HG03159 (cell line): ENCODE data around the gene MOV10L1.
"Not testable (repeated sequence)": the region's sequence is repeated elsewhere in the genome, so short reads cannot be mapped to it uniquely, and the experiment has no call there.

Source experiments
- ATAC-seq: cut with Tn5 transposase; IDR thresholded peaks from one replicate; pipeline ENCODE4 v1.9.1; 2021; ENCODE audit warnings: mild to moderate bottlenecking, moderate library complexity; ENCODE audit not compliant: unreplicated experiment

Gene MOV10L1

DNA sequence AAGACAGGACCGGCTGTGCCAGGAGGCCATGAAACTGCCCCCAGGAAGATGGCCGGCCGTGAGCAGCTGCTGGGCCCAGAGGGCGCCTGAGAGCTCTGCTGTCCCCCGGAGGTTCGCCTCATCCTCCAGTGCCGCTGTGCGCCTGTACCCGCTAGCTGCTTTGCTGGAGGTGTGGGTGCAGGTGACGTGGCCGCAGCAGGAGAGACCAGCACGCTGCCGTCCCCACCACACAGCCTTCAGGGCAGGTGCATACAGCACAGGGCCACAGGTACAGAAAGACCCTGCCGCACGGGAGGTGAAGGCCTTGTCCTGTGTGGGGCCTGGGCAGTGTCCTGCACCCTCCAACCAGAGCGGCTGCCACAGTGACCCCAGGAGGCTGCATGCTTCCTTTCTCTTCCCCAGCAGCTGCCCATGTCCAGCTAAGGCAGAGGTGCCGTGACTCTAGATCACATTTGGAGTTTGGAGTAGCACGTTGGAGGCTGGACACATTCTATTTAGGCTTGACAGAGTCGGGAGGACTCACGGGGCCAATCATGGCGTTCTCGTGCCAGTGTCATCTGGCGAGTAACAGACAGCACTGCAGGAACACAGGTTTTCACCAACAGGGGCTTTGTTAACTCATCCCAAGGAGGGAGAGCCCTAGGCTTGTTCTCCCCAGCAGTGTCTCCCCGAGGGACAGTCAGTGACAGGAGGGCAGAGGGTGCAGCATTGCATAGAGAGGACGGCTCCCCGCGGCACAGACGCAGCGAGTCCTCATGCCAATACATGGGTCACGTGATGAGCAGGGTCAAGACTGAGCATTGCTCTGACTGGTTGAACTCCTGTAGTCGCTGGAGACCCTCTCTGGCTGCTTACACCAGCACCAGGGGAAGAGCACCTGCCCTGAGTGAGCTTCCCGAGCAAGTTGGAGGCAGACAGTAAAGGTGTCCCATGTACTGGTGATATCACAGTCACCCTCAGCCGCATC is 62.0 kb downstream of the MOV10L1 start:
- ATAC-seq: no peak

DNA sequence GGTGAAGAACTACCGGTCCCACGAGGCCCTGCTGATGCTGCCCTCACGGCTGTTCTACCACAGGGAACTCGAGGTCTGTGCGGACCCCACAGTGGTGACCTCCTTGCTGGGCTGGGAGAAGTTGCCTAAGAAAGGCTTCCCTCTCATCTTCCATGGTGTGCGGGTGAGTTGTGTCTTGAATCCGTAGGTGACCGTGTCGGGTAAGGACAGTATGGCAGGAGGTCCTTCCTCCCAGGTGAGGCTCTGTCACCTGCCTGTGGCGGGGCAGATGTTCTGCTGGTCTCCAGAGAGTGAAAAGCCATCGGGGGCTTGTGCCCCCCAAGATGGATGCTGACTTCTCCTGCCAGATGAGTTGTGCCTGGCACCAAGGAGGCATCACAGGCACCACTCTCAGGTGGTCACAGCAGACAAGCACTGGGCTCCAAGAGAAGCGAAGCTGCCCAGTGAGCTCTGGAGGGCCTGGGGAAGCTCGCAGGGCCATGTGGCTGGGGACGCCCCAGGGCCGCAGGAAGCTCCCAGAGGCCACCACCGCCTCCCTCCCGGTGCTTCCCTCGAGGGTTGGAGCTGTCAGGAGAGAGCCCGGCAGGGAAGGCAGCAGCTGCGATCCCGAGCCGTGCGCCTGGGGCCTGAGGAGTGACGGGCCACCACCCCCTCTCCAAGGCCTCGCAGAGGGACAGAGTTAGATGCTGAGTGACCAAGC is 63.4 kb downstream of the MOV10L1 start:
- no peak for ATAC-seq

DNA sequence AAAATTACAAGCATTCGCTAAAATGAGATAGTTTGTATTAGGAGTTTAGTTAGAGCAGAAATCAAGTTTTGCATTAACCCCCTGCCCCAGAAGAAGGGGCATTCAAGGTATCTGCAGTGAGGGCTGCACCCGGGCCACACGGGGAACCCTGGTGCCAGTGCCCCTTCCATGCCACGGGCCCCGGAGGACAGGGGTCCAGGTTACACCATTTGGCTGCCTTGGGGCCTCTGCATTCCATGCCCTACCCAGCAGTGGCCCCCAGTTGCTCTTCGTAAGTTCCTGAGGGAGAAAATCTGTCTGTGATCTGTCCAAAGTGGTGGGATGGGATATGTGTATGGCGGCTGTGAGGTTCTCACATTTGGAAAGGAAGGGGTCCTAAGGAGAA is 63.9 kb downstream of the MOV10L1 start:
- no peak for ATAC-seq

DNA sequence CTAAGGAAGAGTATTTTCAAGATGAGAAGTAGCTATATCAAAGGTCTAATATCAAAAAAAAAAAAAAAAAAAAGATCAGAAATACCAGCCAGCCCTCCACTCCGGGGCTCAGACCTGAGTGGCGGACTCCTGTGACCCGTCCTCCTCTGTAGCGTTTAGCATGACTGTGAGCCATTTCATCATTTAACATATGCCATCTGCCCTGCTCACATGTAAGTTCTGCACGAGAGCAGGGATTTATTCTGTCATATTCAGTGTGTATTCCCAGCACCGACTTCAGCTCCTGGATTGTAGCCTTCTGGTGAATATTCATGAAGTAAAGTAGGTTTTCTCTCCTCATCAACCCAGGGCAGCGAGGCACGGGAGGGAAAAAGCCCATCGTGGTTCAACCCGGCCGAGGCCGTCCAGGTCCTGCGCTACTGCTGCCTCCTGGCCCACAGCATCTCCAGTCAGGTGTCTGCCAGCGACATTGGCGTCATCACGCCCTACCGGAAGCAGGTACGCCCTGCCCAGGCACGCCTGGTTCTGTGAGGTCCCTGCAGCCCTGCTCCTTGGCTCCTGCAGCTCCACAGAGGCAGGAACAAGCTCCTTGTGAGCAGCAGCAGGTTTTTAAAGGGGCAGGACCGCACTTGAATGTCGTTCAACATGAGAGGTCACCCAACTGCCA is 68.0 kb downstream of the MOV10L1 start:
- ATAC-seq: no peak

DNA sequence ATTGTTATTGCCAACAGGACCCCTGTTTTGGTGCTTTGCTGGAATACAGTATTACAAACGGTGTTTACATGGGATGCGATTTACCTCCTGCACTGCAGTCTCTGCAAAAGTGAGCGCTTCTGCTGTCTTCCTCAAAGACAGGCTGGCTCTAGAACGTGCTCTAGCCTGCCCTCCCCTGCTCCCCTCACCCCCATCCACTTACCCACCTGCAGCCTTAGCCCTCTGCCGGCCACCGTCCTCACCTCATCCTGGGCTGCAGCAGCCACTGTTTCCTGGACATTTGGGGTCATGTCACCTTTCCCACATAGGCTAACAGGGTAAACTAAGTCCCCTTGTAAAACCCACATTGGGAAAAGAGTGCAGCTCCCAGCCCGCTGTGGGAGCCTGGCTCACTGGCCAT is 71.1 kb downstream of the MOV10L1 start:
- no peak for ATAC-seq

- no peak for ATAC-seq
Measured at GRCh38 chr22:50161508-50162390, 71.9 kb downstream of the MOV10L1 start.

- ATAC-seq: no peak
Measured at GRCh38 chr22:50162391-50162956, 72.7 kb downstream of the MOV10L1 start.

DNA sequence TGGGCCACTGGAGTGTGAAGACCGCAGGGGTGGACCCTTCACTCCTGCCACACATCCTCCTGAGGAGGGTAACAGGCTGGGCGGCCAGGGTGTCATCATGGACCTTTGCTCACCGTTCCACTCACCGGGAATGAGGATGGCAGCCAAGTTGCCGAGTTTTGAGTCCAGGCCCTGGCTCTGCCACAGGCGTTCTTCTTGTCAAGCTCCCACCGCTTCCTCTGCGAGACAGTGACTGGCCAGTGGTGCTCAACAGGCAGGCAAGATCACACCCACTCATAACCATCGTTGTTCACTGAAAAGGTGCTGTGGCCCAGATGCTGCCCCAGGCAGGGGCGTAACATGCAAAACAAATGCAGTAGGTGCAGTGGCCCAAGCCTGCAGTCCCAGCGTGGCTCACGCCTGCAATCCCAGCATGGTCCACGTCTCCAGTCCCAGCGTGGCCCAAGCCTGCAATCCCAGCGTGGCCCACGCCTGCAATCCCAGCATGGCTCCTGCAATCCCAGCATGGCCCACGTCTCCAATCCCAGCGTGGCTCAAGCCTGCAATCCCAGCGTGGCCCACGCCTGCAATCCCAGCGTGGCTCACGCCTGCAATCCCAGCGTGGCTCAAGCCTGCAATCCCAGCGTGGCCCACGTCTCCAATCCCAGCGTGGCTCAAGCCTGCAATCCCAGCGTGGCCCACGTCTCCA is 75.8 kb downstream of the MOV10L1 start:
- ATAC-seq: no peak

DNA sequence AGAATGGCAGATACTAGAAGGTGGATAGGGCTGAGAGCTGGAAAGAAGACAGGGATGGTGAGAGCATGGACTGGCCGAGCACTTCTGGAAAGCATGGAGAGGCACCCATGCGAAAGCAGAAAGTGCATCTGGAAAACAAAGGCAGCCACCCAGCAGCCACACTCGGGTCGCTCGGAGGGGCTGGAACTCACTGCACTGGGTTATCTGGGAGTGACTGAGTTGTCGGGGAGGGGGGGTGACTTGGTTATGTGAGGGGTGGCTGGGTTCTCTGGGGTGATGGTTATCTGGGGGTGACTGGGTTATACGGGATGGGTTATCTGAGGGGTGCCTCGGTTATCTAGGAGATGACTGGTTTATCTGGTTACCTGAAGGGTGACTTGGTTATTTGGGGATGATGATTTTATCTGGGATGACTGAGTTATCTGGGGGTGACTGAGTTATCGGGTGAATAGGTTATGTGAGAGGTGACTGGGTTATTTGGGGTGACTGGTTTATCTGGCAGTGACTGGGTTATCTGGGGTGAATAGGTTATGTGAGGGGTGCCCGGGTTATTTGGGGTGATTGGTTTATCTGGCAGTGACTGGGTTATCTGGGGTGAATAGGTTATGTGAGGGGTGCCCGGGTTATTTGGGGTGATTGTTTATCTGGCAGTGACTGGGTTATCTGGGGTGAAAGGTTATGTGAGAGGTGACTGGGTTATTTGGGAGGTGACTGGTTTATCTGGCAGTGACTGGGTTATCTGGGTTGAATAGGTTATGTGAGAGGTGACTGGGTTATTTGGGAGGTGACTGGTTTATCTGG is 78.1 kb downstream of the MOV10L1 start:
- ATAC-seq: no peak

- ATAC-seq: not testable (repeated sequence)
Measured at GRCh38 chr22:50168490-50169180, 78.8 kb downstream of the MOV10L1 start.

DNA sequence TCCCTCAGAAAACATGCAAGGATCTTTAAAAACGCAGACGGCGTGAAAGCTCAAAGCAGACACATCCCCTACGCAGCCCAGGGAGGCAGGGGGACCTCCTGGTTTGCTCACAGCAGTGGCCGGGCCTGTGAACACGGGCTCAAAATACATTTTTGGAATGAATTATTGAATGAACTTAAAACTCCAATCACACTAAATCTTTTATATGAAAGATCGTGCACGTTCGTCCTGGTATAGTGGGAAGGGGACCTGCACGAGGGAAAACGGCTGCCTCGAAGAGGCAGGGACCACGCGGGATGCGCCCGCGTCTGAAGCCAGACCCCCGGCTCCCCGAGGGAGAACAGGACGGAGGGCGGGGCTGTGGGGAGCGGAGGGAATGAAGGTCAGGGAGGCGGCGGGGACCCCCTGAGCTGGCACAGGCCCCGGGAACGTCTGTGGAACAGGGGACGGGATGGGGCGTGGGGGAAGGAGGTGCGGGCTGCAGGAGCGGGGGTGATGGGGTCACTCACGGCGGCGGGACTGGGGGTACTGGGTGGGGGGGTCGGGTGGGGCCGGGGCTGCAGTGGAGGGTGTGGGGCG is 79.5 kb downstream of the MOV10L1 start:
- ATAC-seq: no peak

DNA sequence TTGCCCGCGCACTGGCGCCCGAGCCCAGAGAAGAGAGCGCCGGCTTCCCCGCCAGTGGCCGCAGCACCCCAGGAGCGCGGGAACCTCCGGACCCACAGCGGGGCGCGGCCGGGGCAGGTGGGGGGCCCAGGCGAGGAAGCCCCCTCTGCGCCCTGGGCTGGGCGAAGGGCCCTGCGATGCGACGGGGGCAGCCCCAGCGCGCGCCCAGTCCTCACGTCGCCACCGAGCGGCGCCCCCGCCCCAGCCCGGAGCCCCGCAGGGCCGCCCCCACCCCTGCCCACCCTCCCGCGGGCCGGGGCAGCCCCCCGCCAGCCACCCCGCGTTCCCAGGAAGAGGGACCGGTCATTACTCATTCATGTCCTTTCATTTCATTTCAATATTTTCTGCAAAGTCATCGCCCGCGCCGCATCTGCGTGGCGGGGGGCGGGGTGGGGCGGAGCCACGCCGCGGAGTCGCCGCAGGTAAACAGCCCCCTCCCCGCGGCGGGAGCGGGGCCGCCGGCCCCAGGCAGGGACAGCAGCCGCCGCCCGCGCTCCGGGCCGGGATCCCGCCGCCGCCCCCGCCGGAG is 80.1 kb downstream of the MOV10L1 start:
- ATAC-seq: no peak

DNA sequence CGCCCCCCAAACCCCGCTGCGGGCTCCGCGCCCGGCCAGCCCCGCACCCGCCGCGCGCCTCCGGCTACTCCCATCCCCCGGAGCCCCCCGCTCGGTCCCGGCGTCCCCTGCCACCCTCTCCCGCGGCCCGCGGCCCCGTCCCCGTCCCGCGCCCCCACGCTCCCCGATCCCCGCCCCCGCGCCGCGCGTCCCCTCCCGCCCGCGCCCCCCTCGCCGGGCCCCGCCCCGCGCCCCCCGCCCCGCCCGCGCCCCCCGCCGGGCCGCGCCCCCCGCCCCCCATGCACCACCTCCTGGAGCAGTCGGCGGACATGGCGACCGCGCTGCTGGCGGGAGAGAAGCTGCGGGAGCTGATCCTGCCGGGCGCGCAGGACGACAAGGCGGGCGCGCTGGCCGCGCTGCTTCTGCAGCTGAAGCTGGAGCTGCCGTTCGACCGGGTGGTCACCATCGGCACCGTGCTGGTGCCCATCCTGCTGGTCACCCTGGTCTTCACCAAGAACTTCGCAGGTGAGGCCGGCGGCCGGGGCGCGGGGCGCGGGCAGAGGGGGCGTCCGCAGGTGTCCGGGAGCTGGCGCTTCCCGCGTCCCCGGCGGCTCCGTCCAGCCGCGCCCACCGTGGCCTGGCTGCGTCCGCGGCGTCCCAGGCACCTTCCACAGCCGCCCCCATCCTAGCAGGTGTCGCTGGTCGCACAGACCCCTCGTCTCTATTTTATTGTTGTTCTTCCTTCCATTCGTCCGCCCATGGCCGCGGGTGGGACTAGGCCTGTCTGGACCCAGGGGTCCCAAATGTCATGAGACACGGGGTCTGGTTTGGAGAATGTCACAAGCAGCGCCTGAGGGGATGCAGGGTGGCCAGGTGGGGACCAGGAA is 80.9 kb downstream of the MOV10L1 start, which contains the start of gene PANX2:
TSS of gene PANX2 (plus strand) at position 279 of the 866 bp plus-strand sequence. CDS start at position 279, 0 bp downstream.
- no peak for ATAC-seq

DNA sequence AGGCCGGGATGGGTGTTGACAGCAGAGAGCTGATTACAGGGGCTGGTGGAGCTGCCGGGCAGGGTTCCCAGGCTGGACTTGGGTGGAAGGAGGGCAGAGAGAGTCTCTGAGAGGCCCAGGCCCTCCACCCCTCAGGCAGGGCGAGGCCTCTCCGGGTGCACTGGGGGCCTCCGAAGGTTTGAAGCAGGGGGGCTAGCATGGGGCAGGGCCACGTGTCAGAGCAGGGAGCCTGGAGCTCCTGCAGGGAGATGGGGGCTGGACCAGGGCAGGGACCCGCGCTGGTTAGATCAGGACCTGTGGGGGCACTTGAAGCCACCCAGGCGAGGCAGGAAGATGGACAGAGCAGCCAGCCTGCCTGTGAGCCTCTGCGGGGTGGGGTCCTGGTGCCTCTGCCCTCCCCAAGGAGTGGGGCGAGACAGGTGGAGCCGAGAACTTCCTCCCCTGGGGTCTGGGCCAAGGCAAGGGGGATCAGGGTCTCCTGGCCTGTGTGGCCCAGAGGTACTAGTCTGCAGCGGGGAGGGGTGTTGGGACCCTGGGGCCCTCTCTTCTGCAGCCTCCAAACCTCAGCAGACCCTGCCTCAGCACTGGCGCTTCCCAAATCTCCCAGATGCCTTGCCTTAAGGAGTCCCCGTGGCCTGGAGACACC is 81.6 kb downstream of the MOV10L1 start:
- ATAC-seq: no peak

DNA sequence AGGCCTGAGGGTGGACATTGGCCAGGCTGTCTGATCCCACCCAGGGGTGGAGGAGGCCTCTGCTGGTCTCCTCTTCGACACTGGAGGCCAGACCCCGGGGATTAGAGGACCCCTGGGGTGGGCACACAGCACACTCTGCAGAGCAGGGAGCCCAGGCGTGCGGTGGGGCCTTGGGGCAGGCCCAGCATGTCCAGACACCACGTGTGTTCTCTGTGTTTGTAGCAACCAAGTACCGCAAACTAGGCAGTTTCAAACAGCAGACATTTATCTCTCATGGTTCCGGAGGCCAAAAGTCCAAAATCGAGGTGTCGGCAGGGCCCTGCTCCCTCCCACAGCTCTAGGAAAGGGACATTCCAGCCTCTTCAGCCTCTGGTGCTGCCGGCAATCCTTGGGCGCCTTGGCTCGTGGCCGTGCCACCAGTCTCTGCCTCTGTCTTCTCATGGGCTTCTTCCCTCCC is 82.2 kb downstream of the MOV10L1 start:
- no peak for ATAC-seq
